ENCODE results near the gene RPL10A.

Gene RPL10A

GRCh38 chr6:35483893-35484645 is 15.9 kb downstream of the RPL10A start:
- Histone ChIP-seq H2AFZ (ENCODE audit: low read depth) (no peak overlapping the region), H3K4me2 (no peak overlapping the region), H3K79me2 (ENCODE audit: insufficient read depth, low read depth) (no peaks in the 10 kb centered on the region), H3K4me1 (ENCODE audit: low read depth, poor library complexity, severe bottlenecking) (no peaks in the 10 kb centered on the region), H3K27me3 (ENCODE audit: insufficient read depth, low read depth) (no peaks in the 10 kb centered on the region), H3K36me3 (ENCODE audit: insufficient read depth) (no peaks in the 10 kb centered on the region), H3K27ac (no peak overlapping the region), H4K20me1 (ENCODE audit: insufficient read depth) (no peaks in the 10 kb centered on the region), H3K9ac (no peak overlapping the region), H3K4me3 (IDR thresholded peaks at IDR 0.05; ENCODE audit: insufficient read depth, low read depth, low read length) (no peak overlapping the region)
- TF ChIP-seq CTCF (conservative IDR thresholded peaks at IDR 0.05; ENCODE audit: low read depth, low read length): no peak

GRCh38 chr6:35484921-35485392 is 16.8 kb downstream of the RPL10A start:
- no peak for TF ChIP-seq CTCF (conservative IDR thresholded peaks at IDR 0.05; ENCODE audit: low read depth, low read length)
- no peaks in the 10 kb centered on the region for H4K20me1 ChIP-seq (ENCODE audit: insufficient read depth)
- no peak overlapping the region for H3K27ac ChIP-seq
- H3K4me3 ChIP-seq (IDR thresholded peaks at IDR 0.05; ENCODE audit: insufficient read depth, low read depth, low read length): no peak overlapping the region
- H3K79me2 ChIP-seq (ENCODE audit: insufficient read depth, low read depth): no peaks in the 10 kb centered on the region
- no peaks in the 10 kb centered on the region for H3K36me3 ChIP-seq (ENCODE audit: insufficient read depth)
- H3K27me3 ChIP-seq (ENCODE audit: insufficient read depth, low read depth): no peaks in the 10 kb centered on the region
- H3K4me1 ChIP-seq (ENCODE audit: low read depth, poor library complexity, severe bottlenecking): no peaks in the 10 kb centered on the region
- no peak overlapping the region for H3K9ac ChIP-seq
- no peak overlapping the region for H2AFZ ChIP-seq (ENCODE audit: low read depth)
- no peak overlapping the region for H3K4me2 ChIP-seq

GRCh38 chr6:35485402-35485877 is 17.2 kb downstream of the RPL10A start:
- H2AFZ ChIP-seq (ENCODE audit: low read depth): no peak overlapping the region
- no peaks in the 10 kb centered on the region for H3K4me1 ChIP-seq (ENCODE audit: low read depth, poor library complexity, severe bottlenecking)
- H3K4me3 ChIP-seq (IDR thresholded peaks at IDR 0.05; ENCODE audit: insufficient read depth, low read depth, low read length): no peak overlapping the region
- H3K36me3 ChIP-seq (ENCODE audit: insufficient read depth): no peaks in the 10 kb centered on the region
- no peaks in the 10 kb centered on the region for H3K79me2 ChIP-seq (ENCODE audit: insufficient read depth, low read depth)
- H4K20me1 ChIP-seq (ENCODE audit: insufficient read depth): no peaks in the 10 kb centered on the region
- no peak overlapping the region for H3K4me2 ChIP-seq
- no peak overlapping the region for H3K9ac ChIP-seq
- no peaks in the 10 kb centered on the region for H3K27me3 ChIP-seq (ENCODE audit: insufficient read depth, low read depth)
- no peak for TF ChIP-seq CTCF (conservative IDR thresholded peaks at IDR 0.05; ENCODE audit: low read depth, low read length)
- no peak overlapping the region for H3K27ac ChIP-seq

GRCh38 chr6:35486005-35486925 is 18.1 kb downstream of the RPL10A start:
- no peak for TF ChIP-seq CTCF (conservative IDR thresholded peaks at IDR 0.05; ENCODE audit: low read depth, low read length)
- Histone ChIP-seq H3K4me2 (no peak overlapping the region), H3K79me2 (ENCODE audit: insufficient read depth, low read depth) (no peaks in the 10 kb centered on the region), H2AFZ (ENCODE audit: low read depth) (no peak overlapping the region), H3K27ac (no peak overlapping the region), H3K36me3 (ENCODE audit: insufficient read depth) (no peaks in the 10 kb centered on the region), H3K9ac (no peak overlapping the region), H3K4me1 (ENCODE audit: low read depth, poor library complexity, severe bottlenecking) (no peaks in the 10 kb centered on the region), H4K20me1 (ENCODE audit: insufficient read depth) (no peaks in the 10 kb centered on the region), H3K27me3 (ENCODE audit: insufficient read depth, low read depth) (no peaks in the 10 kb centered on the region), H3K4me3 (IDR thresholded peaks at IDR 0.05; ENCODE audit: insufficient read depth, low read depth, low read length) (no peak overlapping the region)

All from KMS-11 (cell line).